ENCODE results near the gene SLC45A3. TPM values are rescaled to one million over a fixed set of nuclear protein-coding genes. Genes with fewer than 3 reads are reported as not detected.
"Not testable (repeated sequence)": the region's sequence is repeated elsewhere in the genome, so short reads cannot be mapped to it uniquely, and the experiment has no call there.

The SLC45A3 gene
- total RNA-seq, 2 donors from 2014 or later: 17.9 to 29.6 TPM

- no peak for DNase-seq
- H3K36me3 ChIP-seq: no peaks in the 10 kb centered on the region
Observed at GRCh38 chr1:205645519-205645918, 34.8 kb downstream of the SLC45A3 start.

GRCh38 chr1:205642679-205643307 lies 37.5 kb downstream of the SLC45A3 start:
- no peak overlapping the region for H3K27ac ChIP-seq
- no peaks in the 10 kb centered on the region for H3K4me1 ChIP-seq
- no peaks in the 10 kb centered on the region for H3K27me3 ChIP-seq
- H3K9ac ChIP-seq (ENCODE audit: low read depth in 2 of 2, low read length in 2 of 2): no peak overlapping the region
- no peaks in the 10 kb centered on the region for H3K36me3 ChIP-seq
- H3K4me3 ChIP-seq: no peak overlapping the region
- no peak for TF ChIP-seq CTCF (IDR thresholded peaks at IDR 0.05)
- no peaks in the 10 kb centered on the region for H3K9me3 ChIP-seq
- intact Hi-C loops (cut with DNase I): no loop called here
- no peak for DNase-seq

More at GRCh38 chr1:205645519-205645918, 34.8 kb downstream of the SLC45A3 start:
- H3K4me3 ChIP-seq: no peak overlapping the region
- no peaks in the 10 kb centered on the region for H3K9me3 ChIP-seq
- no peak overlapping the region for H3K9ac ChIP-seq (ENCODE audit: low read depth in 2 of 2, low read length in 2 of 2)
- intact Hi-C loops (cut with DNase I): no loop called here
- no peaks in the 10 kb centered on the region for H3K4me1 ChIP-seq
- H3K27ac ChIP-seq: no peak overlapping the region
- no peak for TF ChIP-seq CTCF (IDR thresholded peaks at IDR 0.05)
- H3K27me3 ChIP-seq: no peaks in the 10 kb centered on the region

GRCh38 chr1:205639567-205639966 lies 40.7 kb downstream of the SLC45A3 start:
- H3K9me3 ChIP-seq: no peaks in the 10 kb centered on the region
- H3K27ac ChIP-seq: no peak overlapping the region
- intact Hi-C loops (cut with DNase I): no loop called here
- H3K4me3 ChIP-seq: no peak overlapping the region
- H3K9ac ChIP-seq (ENCODE audit: low read depth in 2 of 2, low read length in 2 of 2): no peak overlapping the region
- no peaks in the 10 kb centered on the region for H3K27me3 ChIP-seq
- DNase-seq: no peak
- no peaks in the 10 kb centered on the region for H3K36me3 ChIP-seq
- H3K4me1 ChIP-seq: no peaks in the 10 kb centered on the region
- no peak for TF ChIP-seq CTCF (IDR thresholded peaks at IDR 0.05)

- H3K36me3 ChIP-seq: no peaks in the 10 kb centered on the region
- intact Hi-C loops (cut with DNase I): no loop called here
- DNase-seq: no peak
Observed at GRCh38 chr1:205637854-205638468, 42.3 kb downstream of the SLC45A3 start.

GRCh38 chr1:205636732-205637131 lies 43.6 kb downstream of the SLC45A3 start:
- Histone ChIP-seq H3K9me3 (no peaks in the 10 kb centered on the region), H3K4me3 (no peak overlapping the region), H3K27me3 (no peaks in the 10 kb centered on the region), H3K27ac (no peak overlapping the region), H3K36me3 (no peaks in the 10 kb centered on the region), H3K9ac (ENCODE audit: low read depth in 2 of 2, low read length in 2 of 2) (no peak overlapping the region), H3K4me1 (no peaks in the 10 kb centered on the region)
- no peak for TF ChIP-seq CTCF (IDR thresholded peaks at IDR 0.05)
- DNase-seq: no peak
- intact Hi-C loops (cut with DNase I): no loop called here

More at GRCh38 chr1:205637854-205638468, 42.3 kb downstream of the SLC45A3 start:
- H3K9me3 ChIP-seq: no peaks in the 10 kb centered on the region
- no peak overlapping the region for H3K9ac ChIP-seq (ENCODE audit: low read depth in 2 of 2, low read length in 2 of 2)
- H3K27ac ChIP-seq: no peak overlapping the region
- no peaks in the 10 kb centered on the region for H3K4me1 ChIP-seq
- H3K27me3 ChIP-seq: no peaks in the 10 kb centered on the region
- H3K4me3 ChIP-seq: no peak overlapping the region
- no peak for TF ChIP-seq CTCF (IDR thresholded peaks at IDR 0.05)

- H3K9me3 ChIP-seq; H3K27ac ChIP-seq; H3K4me1 ChIP-seq; H3K27me3 ChIP-seq; intact Hi-C loops (cut with DNase I); H3K9ac ChIP-seq (ENCODE audit: low read depth in 2 of 2, low read length in 2 of 2); H3K36me3 ChIP-seq; DNase-seq; H3K4me3 ChIP-seq: not testable (repeated sequence)
Observed at GRCh38 chr1:205636138-205636530, 44.2 kb downstream of the SLC45A3 start.
